Measurements from ENCODE around the gene CHD2.

Gene CHD2

GRCh38 chr15:92959219-92959618 lies 59.1 kb downstream of the CHD2 start:
- H3K36me3 ChIP-seq (replicated peaks) = peaks cover 75% of the 10 kb centered on the region
- in situ Hi-C loops (cut with HindIII; ENCODE audit: low pct_ligation_motif_present, low sequenced_read_pairs) = no loop called here
- H3K27me3 ChIP-seq (replicated peaks) = no peaks in the 10 kb centered on the region
- TF ChIP-seq CTCF (IDR thresholded peaks at IDR 0.05; ENCODE audit: low read depth, low read length, missing control alignments) = no peak
- H3K4me3 ChIP-seq (ENCODE audit: low read depth, low read length) = no peak overlapping the region
- DNase-seq = no peak
- H3K27ac ChIP-seq = no peak overlapping the region

- H3K4me3 ChIP-seq (ENCODE audit: low read depth, low read length) = no peak overlapping the region
- H3K27ac ChIP-seq = no peak overlapping the region
- DNase-seq = no peak
- in situ Hi-C loops (cut with HindIII; ENCODE audit: low pct_ligation_motif_present, low sequenced_read_pairs) = no loop called here
- H3K27me3 ChIP-seq (replicated peaks) = no peaks in the 10 kb centered on the region
- no peak for TF ChIP-seq CTCF (IDR thresholded peaks at IDR 0.05; ENCODE audit: low read depth, low read length, missing control alignments)
- peaks cover 65% of the 10 kb centered on the region for H3K36me3 ChIP-seq (replicated peaks)
Observed at GRCh38 chr15:92960996-92961681, 61.0 kb downstream of the CHD2 start.

- Histone ChIP-seq H3K4me3 (ENCODE audit: low read depth, low read length) (no peak overlapping the region), H3K27ac (no peak overlapping the region), H3K27me3 (replicated peaks) (no peaks in the 10 kb centered on the region), H3K36me3 (replicated peaks) (peaks cover 66% of the 10 kb centered on the region)
- in situ Hi-C loops (cut with HindIII; ENCODE audit: low pct_ligation_motif_present, low sequenced_read_pairs) = no loop called here
- no peak for DNase-seq
- TF ChIP-seq CTCF (IDR thresholded peaks at IDR 0.05; ENCODE audit: low read depth, low read length, missing control alignments) = no peak
Observed at GRCh38 chr15:92962914-92963313, 62.8 kb downstream of the CHD2 start.

- Histone ChIP-seq H3K4me3 (ENCODE audit: low read depth, low read length) (no peak overlapping the region), H3K27ac (no peak overlapping the region), H3K36me3 (replicated peaks) (peaks cover 69% of the 10 kb centered on the region), H3K27me3 (replicated peaks) (no peaks in the 10 kb centered on the region)
- in situ Hi-C loops (cut with HindIII; ENCODE audit: low pct_ligation_motif_present, low sequenced_read_pairs) = no loop called here
- TF ChIP-seq CTCF (IDR thresholded peaks at IDR 0.05; ENCODE audit: low read depth, low read length, missing control alignments) = no peak
- DNase-seq = no peak
Observed at GRCh38 chr15:92963794-92964193, 63.7 kb downstream of the CHD2 start.

GRCh38 chr15:92968926-92969651 lies 69.0 kb downstream of the CHD2 start:
- in situ Hi-C loops (cut with HindIII; ENCODE audit: low pct_ligation_motif_present, low sequenced_read_pairs) = no loop called here
- TF ChIP-seq CTCF (IDR thresholded peaks at IDR 0.05; ENCODE audit: low read depth, low read length, missing control alignments) = peak; percentile 39
- H3K4me3 ChIP-seq (ENCODE audit: low read depth, low read length) = no peak overlapping the region
- peaks cover 66% of the 10 kb centered on the region for H3K36me3 ChIP-seq (replicated peaks)
- DNase-seq = no peak
- H3K27ac ChIP-seq = no peak overlapping the region
- no peaks in the 10 kb centered on the region for H3K27me3 ChIP-seq (replicated peaks)

Measured in brain microvascular endothelial cell (primary cell).